Measurements from ENCODE around the gene DOK5. TPM values are rescaled to one million over a fixed set of nuclear protein-coding genes. Genes with fewer than 3 reads are reported as not detected.

The DOK5 gene
- total RNA-seq, 2 experiments from 2014 or later = not detected

DNA sequence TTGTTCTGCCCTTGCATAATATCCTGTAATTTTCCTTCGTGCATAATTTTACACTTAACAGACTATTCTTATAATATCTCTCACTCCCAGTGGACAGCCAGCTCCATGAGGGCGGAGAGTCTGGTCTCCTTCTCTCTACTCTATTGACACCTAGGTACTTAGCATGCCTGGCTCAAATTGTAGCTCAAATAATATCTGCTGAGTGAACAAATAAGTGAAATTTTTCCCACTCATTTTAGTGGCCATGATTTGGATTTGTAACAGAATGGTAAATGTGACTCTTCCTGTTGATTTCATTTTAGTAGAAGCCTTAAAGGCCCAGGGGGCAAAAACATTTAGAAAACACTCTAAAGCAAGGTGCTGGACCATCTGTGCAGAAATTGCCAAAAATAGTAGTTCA lies 7.8 kb upstream of the DOK5 start:
- Mint-ChIP-seq H3K27ac (no peak overlapping the region), H3K36me3 (ENCODE audit: low read depth) (no peaks in the 10 kb centered on the region), H3K4me3 (no peak overlapping the region), H3K27me3 (peaks cover 2% of the 10 kb centered on the region), H3K4me1 (ENCODE audit: low read depth) (no peaks in the 10 kb centered on the region), H3K9me3 (no peaks in the 10 kb centered on the region)
- Histone ChIP-seq H3K27me3 (ENCODE audit: control insufficient read depth in 1 of 2, insufficient read depth in 2 of 2, low read length in 2 of 2) (no peaks in the 10 kb centered on the region), H3K27ac (ENCODE audit: low read depth in 1 of 2, low read length in 2 of 2) (no peak overlapping the region), H3K36me3 (ENCODE audit: insufficient read depth, low read length) (no peaks in the 10 kb centered on the region), H3K4me1 (ENCODE audit: insufficient read depth, low read length) (no peaks in the 10 kb centered on the region), H3K9me3 (ENCODE audit: control insufficient read depth in 1 of 2, insufficient read depth in 1 of 2, low read length in 2 of 2) (peaks cover 0 to 3% of the 10 kb centered on the region in 2 experiments), H3K4me3 (ENCODE audit: low read length) (no peak overlapping the region)
- ChIA-PET CTCF (no interaction called here), POLR2A (no interaction called here)
- ATAC-seq (ENCODE audit: poor library complexity) = no peak
- TF ChIP-seq, protein P1, sequence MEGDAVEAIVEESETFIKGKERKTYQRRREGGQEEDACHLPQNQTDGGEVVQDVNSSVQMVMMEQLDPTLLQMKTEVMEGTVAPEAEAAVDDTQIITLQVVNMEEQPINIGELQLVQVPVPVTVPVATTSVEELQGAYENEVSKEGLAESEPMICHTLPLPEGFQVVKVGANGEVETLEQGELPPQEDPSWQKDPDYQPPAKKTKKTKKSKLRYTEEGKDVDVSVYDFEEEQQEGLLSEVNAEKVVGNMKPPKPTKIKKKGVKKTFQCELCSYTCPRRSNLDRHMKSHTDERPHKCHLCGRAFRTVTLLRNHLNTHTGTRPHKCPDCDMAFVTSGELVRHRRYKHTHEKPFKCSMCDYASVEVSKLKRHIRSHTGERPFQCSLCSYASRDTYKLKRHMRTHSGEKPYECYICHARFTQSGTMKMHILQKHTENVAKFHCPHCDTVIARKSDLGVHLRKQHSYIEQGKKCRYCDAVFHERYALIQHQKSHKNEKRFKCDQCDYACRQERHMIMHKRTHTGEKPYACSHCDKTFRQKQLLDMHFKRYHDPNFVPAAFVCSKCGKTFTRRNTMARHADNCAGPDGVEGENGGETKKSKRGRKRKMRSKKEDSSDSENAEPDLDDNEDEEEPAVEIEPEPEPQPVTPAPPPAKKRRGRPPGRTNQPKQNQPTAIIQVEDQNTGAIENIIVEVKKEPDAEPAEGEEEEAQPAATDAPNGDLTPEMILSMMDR (IDR thresholded peaks at IDR 0.05) = no peak
- intact Hi-C loops (cut with DNase I, micrococcal nuclease) = no loop called here
- no peak for DNase-seq

DNA sequence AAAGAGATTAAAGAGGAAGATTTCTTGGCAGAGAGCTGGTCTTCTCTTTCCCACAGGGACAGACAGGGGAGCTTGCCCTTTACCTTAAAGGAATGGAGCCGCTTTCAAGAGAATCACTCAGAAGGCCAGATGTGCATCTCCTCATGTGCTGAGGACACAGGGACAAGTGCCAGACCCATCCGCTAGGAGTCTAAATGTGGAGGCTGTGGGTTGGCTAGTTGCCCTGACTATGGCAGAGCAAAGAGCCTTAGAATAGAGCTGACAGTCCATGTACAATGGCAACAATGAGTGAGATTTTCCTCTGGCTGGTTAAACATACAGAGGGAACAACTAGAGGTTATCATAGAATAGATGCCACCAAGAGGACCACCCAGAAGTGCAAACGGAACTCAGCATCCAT lies 7.3 kb upstream of the DOK5 start:
- H3K27me3 ChIP-seq (ENCODE audit: control insufficient read depth in 1 of 2, insufficient read depth in 2 of 2, low read length in 2 of 2) = no peaks in the 10 kb centered on the region
- Mint-ChIP-seq H3K27me3 (peaks cover 4% of the 10 kb centered on the region), H3K9me3 (no peaks in the 10 kb centered on the region), H3K27ac (no peak overlapping the region), H3K4me1 (ENCODE audit: low read depth) (no peaks in the 10 kb centered on the region), H3K36me3 (ENCODE audit: low read depth) (no peaks in the 10 kb centered on the region), H3K4me3 (no peak overlapping the region)
- H3K36me3 ChIP-seq (ENCODE audit: insufficient read depth, low read length) = no peaks in the 10 kb centered on the region
- intact Hi-C loops (cut with DNase I, micrococcal nuclease) = no loop called here
- TF ChIP-seq, protein P1 (IDR thresholded peaks at IDR 0.05) = no peak
- ChIA-PET CTCF (no interaction called here), POLR2A (no interaction called here)
- no peak for DNase-seq
- H3K9me3 ChIP-seq (ENCODE audit: control insufficient read depth in 1 of 2, insufficient read depth in 1 of 2, low read length in 2 of 2) = peaks cover 0 to 3% of the 10 kb centered on the region in 2 experiments
- no peak overlapping the region for H3K27ac ChIP-seq (ENCODE audit: low read depth in 1 of 2, low read length in 2 of 2)
- H3K4me3 ChIP-seq (ENCODE audit: low read length) = no peak overlapping the region
- ATAC-seq (ENCODE audit: poor library complexity) = no peak
- no peaks in the 10 kb centered on the region for H3K4me1 ChIP-seq (ENCODE audit: insufficient read depth, low read length)

DNA sequence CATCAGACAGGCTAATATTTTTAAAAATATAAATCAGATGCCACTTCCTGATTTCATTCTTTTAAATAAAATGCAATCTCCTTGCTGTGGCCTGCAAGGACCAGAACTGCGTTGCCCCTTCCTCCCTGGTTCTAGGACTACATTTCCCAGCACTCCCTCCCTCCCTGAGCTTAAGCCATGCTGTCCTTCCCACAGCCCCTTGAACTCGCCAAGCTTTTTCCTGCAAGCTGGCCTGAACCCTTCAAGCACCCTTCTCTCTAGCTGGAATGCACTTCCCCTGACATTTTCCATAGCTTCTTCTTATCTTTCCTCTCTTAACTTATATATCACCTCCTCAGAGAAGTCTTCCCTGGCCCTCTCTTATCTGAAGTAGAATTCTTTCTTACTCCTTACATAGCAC lies 6.1 kb upstream of the DOK5 start:
- intact Hi-C loops (cut with DNase I, micrococcal nuclease) = no loop called here
- Histone ChIP-seq H3K4me3 (ENCODE audit: low read length) (no peak overlapping the region), H3K27me3 (ENCODE audit: control insufficient read depth in 1 of 2, insufficient read depth in 2 of 2, low read length in 2 of 2) (peaks cover 0 to 6% of the 10 kb centered on the region in 2 experiments), H3K9me3 (ENCODE audit: control insufficient read depth in 1 of 2, insufficient read depth in 1 of 2, low read length in 2 of 2) (peaks cover 0 to 3% of the 10 kb centered on the region in 2 experiments), H3K36me3 (ENCODE audit: insufficient read depth, low read length) (no peaks in the 10 kb centered on the region), H3K27ac (ENCODE audit: low read depth in 1 of 2, low read length in 2 of 2) (no peak overlapping the region), H3K4me1 (ENCODE audit: insufficient read depth, low read length) (no peaks in the 10 kb centered on the region)
- no peaks in the 10 kb centered on the region for H3K36me3 Mint-ChIP-seq (ENCODE audit: low read depth)
- TF ChIP-seq, protein P1 (IDR thresholded peaks at IDR 0.05) = no peak
- no peaks in the 10 kb centered on the region for H3K9me3 Mint-ChIP-seq
- peaks cover 14% of the 10 kb centered on the region for H3K27me3 Mint-ChIP-seq
- no peak overlapping the region for H3K4me3 Mint-ChIP-seq
- DNase-seq (no peak), ATAC-seq (ENCODE audit: poor library complexity) (no peak)
- CTCF ChIA-PET = no interaction called here
- no peak overlapping the region for H3K27ac Mint-ChIP-seq
- POLR2A ChIA-PET = no interaction called here
- no peaks in the 10 kb centered on the region for H3K4me1 Mint-ChIP-seq (ENCODE audit: low read depth)
